Measurements from ENCODE around the gene GLG1.
"Not testable (repeated sequence)": the region's sequence is repeated elsewhere in the genome, so short reads cannot be mapped to it uniquely, and the experiment has no call there.

GLG1 gene

DNA sequence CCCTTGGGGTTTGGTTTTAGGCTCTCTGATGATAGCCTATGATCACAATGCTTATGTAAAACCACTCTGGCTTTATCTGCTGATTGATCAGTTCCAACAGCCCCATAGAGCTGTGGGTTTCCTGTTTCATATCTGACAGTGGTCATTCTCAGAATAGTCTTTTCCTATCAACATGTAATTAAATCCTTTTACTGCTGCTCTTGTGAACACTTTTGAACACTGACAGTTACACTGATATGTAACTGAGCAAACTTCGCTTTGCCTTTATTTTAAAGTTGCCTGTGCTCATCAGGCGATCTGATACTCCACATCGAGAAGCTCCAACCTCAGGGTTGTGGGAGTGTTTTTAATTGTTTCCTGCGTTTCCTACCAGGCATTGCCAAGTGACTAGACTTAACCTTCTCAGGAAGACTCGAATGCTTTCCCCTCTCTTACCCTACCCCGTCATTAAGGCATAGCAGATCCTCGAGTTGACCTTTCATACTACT is 168.4 kb downstream of the GLG1 start:
- no peak for DNase-seq

GRCh38 chr16:74431516-74431915 is 175.4 kb downstream of the GLG1 start:
- no peak for DNase-seq

- peak; percentile 18 for DNase-seq
These were observed 176.7 kb downstream of the GLG1 start for GRCh38 chr16:74430036-74430712.

DNA sequence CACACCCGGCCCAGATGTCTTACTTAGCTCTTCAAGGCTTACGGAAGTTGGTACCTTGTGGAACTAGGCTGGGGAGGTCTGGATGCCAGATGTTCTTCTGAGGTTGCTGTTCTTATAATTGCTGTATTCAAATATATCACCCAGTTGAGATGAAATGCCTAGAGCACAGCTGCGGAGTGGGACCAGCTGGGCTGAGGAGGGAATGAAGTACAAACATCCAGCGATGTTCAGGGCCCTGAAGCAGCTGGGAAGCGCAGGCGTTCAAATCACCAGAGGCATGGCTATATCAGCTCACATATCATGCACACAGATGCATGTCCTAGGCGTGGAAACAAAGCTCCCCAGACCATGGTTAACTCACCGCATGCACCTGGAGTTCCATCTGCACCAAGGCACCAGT is 178.4 kb downstream of the GLG1 start:
- DNase-seq = not testable (repeated sequence)

GRCh38 chr16:74425751-74426150 is 181.2 kb downstream of the GLG1 start:
- not testable (repeated sequence) for DNase-seq

GRCh38 chr16:74423721-74424120 is 183.2 kb downstream of the GLG1 start:
- not testable (repeated sequence) for DNase-seq

DNA sequence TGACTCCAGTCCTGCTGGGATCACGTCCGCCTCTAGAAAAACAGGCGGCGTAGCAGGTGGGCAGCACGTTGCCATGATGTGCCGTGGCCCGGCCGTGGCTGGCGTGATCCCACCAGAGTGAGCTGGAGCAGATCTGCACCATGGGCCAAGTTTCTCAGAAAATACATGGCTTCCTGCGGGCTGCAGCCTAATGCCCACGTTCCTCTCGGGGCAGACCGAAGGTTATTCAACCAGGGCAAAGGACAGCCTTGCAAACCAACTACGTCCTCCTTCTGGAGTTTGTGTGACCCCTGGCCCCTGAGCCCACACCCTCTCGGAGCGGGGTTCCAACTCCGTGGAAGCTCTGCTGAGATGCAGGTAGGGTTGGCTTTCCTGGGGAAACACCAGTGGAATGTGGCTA is 184.8 kb downstream of the GLG1 start:
- DNase-seq = not testable (repeated sequence)

GRCh38 chr16:74421482-74421785 is 185.5 kb downstream of the GLG1 start:
- DNase-seq = not testable (repeated sequence)

- DNase-seq = not testable (repeated sequence)
These were observed 186.1 kb downstream of the GLG1 start, which contains the start of gene CLEC18B for GRCh38 chr16:74420612-74421481. Gene CLEC18B (minus strand): TSS chr16:74421478. CDS start chr16:74421270, 208 bp downstream.

GRCh38 chr16:74419811-74420210 is 187.1 kb downstream of the GLG1 start:
- not testable (repeated sequence) for DNase-seq

- not testable (repeated sequence) for DNase-seq
These were observed 189.0 kb downstream of the GLG1 start for GRCh38 chr16:74417897-74418296.

DNA sequence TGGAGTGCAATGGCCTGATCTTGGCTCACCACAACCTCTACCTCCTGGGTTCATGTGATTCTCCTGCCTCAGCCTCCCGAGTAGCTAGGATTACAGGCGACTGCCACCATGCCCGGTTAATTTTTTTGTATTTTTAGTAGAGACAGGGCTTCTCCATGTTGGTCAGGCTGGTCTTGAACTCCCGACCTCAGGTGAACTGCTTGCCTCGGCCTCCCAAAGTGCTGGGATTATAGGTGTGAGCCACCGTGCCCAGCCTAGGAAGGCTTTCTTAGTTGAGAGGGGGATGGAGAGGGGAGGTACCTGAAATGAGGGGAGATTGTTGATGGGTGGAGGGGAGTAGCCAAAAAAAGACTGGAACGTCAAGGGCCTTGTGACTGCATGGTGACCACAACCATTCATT is 193.0 kb downstream of the GLG1 start:
- not testable (repeated sequence) for DNase-seq

GRCh38 chr16:74413485-74413884 is 193.4 kb downstream of the GLG1 start:
- not testable (repeated sequence) for DNase-seq

GRCh38 chr16:74412775-74413390 is 194.0 kb downstream of the GLG1 start:
- not testable (repeated sequence) for DNase-seq

DNA sequence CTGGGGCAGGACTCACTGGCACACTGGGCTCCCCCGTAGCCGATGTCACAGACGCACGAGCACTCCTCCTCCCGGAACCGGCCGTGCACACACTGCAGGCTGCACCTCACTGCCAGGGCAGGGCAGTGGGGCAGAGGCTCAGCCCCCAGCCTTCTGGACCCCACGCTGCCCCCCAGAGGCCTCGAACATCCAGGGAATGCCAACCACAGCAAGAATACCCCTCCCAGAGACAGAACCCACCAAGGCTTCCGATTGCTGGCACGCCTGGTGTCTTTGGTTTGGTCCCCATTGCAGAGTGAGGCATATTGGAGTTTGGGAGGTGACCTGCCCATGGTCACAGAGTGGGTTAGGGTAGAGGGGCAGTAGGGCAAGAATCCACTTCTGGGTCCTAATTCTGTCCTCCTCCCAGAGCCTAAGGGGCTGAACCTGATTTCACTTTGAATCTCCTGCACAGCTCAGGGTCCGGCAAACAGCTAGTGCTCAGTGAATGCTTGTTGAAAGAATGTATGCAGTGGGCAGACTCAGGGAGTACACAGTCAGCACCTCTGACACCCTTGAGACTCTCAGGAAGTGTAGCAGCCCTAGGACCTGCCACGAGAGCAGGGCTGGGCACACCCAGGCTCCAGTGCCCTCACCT is 194.7 kb downstream of the GLG1 start:
- not testable (repeated sequence) for DNase-seq

GRCh38 chr16:74410981-74411380 is 195.9 kb downstream of the GLG1 start:
- not testable (repeated sequence) for DNase-seq

- DNase-seq = not testable (repeated sequence)
These were observed 196.6 kb downstream of the GLG1 start for GRCh38 chr16:74410057-74410957.

DNA sequence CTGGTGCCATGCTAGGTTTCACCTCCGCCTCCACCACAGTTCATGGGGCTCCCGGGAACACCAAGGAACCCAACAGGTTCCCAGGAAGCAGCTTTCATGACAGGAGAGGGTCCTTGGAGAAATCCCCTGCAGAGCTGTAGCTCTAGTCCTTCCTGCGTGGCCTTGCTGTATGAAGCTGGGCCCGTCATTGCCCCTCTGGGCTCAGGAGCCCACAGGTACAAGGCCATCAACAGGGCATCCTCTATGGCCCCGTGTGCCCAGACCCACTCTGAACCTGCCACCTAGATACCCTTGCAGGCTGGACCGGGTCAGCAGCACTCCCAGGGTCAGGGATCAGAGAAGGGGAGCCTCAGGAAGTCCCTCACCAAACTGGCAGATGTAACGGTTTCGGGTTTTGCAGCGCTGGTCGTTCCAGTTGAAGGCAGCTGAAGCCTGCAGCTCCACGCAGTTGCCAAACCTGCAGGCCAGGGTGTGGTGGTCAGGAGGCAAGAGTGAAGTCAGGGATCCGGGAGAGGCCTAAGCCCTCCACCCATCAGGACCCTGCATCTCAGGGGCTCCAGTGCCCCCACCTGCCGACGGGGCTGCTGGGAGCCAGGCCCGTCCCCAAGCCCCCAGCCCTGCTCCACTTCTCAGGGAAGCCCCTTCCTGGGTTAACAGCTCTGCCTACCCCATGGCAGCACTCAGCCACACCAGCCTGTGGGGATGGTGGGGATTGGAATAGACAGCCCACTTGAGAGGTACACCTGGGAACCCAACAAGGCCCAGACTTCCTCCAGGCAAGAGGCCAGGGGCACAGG is 197.5 kb downstream of the GLG1 start:
- not testable (repeated sequence) for DNase-seq

GRCh38 chr16:74407362-74407705 is 199.6 kb downstream of the GLG1 start:
- not testable (repeated sequence) for DNase-seq

- DNase-seq = not testable (repeated sequence)
These were observed 200.1 kb downstream of the GLG1 start for GRCh38 chr16:74406600-74407361.
